Measurements from ENCODE around the gene PARD3B.
A peak's percentile ranks its signal among the peaks of the same experiment; 100 is the strongest.
"Not testable (repeated sequence)": the region's sequence is repeated elsewhere in the genome, so short reads cannot be mapped to it uniquely, and the experiment has no call there.

The PARD3B gene

GRCh38 chr2:205218816-205219215 lies 673.5 kb downstream of the PARD3B start:
- DNase-seq = not testable (repeated sequence)

DNA sequence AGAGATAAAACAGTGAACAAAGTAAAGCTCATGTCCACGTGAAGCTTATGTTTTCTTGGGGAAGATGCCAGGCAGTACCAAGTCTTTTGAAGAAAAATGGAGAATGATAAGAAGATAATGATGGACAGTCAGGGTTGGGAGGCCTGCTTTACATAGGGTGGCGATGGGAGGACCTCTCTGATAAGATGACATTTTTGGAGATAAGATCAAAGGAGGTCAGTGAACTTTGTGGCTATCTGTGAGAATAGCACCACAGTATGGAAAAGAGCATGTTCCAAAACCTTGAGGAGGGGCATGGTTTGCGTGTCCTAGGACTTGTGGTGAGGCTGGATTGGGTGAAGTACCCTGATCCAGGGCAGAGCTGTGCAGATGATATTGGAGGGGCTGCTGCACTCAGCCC lies 675.3 kb downstream of the PARD3B start:
- DNase-seq = no peak

- DNase-seq = no peak
Observed at GRCh38 chr2:205232086-205232485, 686.8 kb downstream of the PARD3B start.

- DNase-seq = no peak
Observed at GRCh38 chr2:205235434-205235833, 690.2 kb downstream of the PARD3B start.

DNA sequence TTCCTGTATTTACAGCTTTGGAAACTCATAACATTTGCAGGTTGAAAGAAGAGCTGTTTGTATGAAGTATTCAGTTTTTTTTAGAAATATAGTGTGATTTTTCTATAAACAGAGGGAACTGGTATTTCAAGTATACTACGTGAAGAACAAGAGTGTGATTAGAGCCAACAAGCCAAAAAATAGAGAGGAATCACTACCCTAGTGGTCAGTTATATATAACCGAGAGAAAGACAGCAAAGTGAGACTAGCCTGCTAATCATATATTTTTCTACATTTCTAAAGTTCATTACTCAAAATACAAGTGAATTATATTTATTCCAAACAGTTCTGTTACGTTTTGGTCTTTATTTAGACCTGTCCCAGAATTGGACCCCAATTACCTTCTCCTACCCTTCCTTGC lies 692.2 kb downstream of the PARD3B start:
- DNase-seq = no peak

- no peak for DNase-seq
Observed at GRCh38 chr2:205245001-205245400, 699.7 kb downstream of the PARD3B start.

DNA sequence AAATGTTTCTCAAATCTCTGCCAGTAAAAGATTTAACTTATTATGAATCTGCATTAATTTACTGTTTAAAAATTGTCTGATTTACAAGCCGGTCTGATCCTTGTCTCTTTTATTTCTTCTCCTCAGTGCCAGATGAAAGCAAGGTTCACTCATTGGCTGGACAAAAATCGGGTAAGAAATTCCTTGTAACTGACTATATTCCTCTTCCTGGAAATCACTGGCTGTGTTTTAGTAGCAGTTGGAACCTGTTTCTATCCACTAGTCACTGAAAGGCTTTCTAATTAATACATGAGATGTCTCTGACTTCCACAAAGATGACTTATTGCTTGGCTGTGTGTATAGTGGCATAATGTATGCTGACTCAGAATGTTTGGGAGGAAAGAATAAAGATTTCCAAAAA lies 700.4 kb downstream of the PARD3B start:
- no peak for DNase-seq

DNA sequence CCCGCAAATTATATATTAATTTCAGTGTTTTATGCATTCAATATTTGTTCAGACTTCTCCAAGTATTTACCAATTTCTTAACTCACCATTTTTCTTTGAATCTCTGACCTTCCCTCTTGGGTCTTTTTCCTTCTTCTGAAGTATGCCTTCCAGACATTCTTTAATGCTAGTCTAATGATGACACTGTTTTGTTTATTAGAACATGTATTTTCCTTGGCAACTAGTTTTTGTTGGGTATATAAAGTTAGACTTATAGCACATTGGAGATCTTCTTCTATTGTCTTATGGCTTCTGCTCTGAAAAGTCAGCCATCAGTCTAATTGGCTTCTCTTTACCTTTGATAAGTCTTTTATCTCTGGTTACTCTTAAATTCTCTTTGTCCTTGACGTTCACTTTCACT lies 713.8 kb downstream of the PARD3B start:
- DNase-seq = no peak

- no peak for DNase-seq
Observed at GRCh38 chr2:205261516-205262020, 716.3 kb downstream of the PARD3B start.

DNA sequence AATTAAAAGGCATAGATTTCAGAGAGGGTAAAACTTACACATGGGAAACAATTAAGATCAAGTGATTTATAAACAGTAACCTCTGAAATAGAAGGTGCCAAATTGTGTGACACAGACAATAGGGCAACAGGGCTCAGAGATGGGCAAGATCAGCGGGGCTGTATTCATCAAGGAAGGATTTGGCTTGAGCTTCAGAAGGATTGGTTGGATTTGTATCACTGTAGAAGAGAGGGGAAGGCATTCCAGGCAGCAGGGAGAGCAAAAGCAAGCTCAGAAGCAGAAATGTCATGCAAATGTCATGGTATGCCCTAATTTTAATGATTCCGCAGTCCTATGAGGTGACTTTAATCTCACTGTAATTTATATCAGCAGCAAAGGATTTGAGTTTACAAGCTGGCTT lies 722.0 kb downstream of the PARD3B start:
- DNase-seq = no peak

GRCh38 chr2:205270689-205271088 lies 725.4 kb downstream of the PARD3B start:
- no peak for DNase-seq

GRCh38 chr2:205273148-205273547 lies 727.9 kb downstream of the PARD3B start:
- no peak for DNase-seq

DNA sequence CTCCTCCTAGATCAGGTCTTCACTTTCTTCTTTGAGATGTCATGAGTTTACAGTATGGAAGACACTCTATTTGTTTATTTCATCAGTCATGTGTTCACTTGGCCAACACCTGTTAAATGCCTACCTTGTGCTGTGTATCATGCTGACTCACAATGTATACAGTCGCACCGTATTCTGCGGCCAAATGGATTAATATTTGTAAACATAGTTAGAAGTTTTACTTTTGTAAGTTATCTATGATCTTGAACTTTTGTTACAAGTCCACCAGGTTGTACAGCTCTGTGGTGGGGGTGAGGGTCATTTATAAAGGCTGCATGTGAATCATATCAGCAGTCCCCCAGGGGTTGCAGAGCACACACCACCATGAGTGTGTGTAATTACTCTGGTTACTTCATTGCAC lies 728.4 kb downstream of the PARD3B start:
- DNase-seq = no peak

DNA sequence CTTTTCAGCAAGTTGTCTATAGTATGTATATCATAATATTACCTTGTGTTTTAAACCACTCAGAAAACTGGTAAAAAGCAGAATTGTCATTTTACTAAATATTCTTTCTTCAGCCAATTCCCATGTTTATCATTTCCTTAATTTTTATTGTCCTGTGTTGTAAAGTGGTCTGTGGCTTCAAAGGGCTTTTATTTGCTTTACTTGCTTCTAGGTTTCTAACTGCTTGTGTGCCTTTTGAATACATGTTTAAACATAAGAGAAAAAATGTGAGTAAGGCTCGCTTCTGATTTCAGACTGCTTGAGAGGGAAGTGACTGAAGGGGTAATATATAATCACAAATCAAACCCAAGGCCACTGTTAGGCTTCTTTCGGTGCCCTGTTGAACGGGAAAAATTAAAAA lies 729.5 kb downstream of the PARD3B start:
- no peak for DNase-seq

- no peak for DNase-seq
Observed at GRCh38 chr2:205276116-205276777, 731.0 kb downstream of the PARD3B start.

DNA sequence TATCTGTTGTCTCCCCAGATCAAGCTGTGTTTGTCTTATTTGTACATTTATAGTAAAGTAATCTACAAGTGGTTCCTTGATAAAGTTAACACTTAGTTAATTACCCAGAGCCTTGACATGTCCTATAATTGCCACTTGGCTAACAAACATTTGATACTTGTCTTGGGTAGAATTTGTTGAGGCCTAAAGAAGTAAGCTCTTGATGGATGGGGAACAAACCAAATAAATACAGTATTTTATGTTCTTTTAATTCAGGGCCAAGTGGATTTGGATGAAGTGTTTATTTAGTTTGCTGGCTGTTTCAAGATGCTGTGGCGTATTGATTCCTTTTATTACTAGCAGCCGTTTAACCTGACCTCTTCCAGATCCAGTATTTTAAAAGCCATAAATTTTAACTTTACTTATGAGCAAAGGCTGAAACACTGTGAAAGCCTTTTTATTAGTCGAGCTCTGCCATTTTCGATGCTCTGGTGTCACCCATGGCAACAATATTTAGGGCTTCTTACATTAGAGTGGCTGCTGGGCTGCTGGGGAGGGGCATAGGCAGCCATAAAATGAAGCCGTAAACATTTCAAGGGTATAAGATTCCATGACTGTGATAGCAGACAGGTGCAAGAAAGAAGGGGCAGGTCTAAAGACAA lies 735.4 kb downstream of the PARD3B start:
- peak; percentile 87 for DNase-seq

- DNase-seq = no peak
Observed at GRCh38 chr2:205283736-205284270, 738.5 kb downstream of the PARD3B start.

DNA sequence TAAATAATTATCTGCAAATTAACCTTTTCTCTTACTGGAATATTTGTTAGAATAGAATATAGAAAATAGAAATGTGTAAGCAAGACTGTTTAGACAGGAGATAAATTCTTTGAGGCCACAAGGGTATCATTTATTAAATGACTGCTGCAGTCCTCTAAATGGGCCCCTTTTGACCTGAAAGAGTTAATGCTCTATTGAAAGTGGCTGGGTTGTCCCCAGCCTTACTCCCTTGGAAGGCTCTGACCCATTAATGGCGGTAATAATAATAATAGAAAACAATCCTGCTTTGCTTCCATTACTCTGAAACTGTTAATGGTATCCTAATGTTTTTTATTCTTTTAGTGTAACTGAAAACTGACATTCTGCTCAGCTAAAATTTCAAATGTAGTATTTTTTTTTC lies 739.1 kb downstream of the PARD3B start:
- no peak for DNase-seq

GRCh38 chr2:205287316-205287715 lies 742.0 kb downstream of the PARD3B start:
- no peak for DNase-seq

GRCh38 chr2:205288686-205289085 lies 743.4 kb downstream of the PARD3B start:
- DNase-seq = no peak

DNA sequence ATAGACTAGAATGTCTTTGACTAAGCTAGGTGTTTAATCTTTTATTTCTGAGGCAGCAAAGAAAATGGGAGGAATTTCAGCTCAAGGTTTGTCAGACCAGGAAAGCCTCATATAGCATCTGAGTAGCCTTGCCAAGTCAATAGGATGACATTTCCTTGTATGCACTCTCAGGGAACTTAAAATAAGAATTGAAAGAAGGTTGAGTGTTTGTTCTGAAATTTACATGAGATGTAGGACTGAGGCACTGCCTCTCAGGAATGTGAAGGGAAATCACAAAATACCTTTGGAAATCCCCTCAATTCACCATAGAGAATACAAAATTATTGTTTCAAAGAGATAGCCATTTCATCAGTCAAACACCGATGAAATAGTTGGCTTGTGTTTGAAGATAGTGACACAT lies 745.0 kb downstream of the PARD3B start:
- DNase-seq = no peak

DNA sequence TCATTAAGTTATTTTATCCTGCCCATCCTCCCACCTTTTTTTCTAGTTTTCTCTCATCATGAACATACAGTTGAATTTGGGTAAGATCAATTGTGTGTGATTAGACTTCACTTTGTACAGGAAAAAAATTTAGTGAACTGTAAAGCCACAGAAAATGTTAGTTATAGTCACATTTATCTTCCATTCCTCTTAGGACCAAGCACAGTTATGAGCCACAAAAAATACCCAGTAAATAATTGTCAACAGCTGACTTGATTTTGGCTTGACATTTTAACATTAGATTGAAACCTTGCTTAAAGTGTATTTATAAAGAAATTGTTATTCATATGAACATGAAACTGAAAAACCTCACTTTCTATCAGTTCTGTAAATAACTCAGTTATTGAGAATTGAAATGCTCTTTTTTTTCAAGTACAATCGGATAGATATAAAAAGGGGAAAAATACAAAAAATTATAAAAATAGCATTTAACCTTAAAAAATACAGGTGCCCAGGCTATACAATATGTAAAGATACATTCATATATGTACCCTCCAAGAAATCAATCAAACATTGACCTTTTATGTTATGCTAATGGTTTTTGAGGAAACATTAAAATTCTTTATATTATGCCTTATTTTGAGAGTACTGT lies 747.5 kb downstream of the PARD3B start:
- no peak for DNase-seq

DNA sequence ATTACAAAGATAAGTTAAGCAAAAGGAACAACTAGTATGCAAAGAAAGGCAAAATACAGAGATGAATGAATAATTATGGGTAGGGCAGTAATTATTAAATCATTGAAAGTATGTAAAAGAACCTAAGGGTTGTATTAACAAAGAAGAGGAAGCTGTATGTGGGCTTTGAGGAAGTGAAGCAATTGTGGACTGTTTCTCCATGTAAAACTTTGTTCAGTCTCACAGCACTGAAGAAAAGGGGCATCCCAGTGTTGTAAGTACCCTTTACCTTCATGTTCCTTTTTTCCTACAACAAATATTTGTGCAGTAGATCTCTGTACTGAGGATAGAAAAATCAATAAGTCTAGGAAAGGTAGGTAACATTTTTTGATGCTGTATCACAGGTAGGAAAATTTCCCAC lies 748.3 kb downstream of the PARD3B start:
- DNase-seq = no peak

- no peak for DNase-seq
Observed at GRCh38 chr2:205296959-205297358, 751.7 kb downstream of the PARD3B start.
